Caco-2 (cell line): ENCODE results near the gene FMN1. TPM values are rescaled to one million over a fixed set of nuclear protein-coding genes. Genes with fewer than 3 reads are reported as not detected.

ENCODE experiments used
- BruUV-seq: library from RNA; stranded (reverse); fragments of 400-500 nt; replicated peaks from 2 replicates; lab custom pipeline; 2021; lab: Mats Ljungman, UMichigan
- CTCF ChIA-PET: fragments of 300-600 bp; sonication (Branson Sonifier 250); formaldehyde crosslinking; loops from one replicate; lab custom pipeline; 2022; ENCODE audit warnings: antibody characterized with exemption; lab: Charles Lee
- POLR2A ChIA-PET: fragments of 300-600 bp; sonication (Branson Sonifier 250); formaldehyde crosslinking; loops from one replicate; lab custom pipeline; 2022; ENCODE audit warnings: antibody characterized with exemption; lab: Charles Lee
- DNase-seq, 2 experiments: peaks; one replicate each; pipeline versions ENCODE4 v3.0.0 to v3.0.0-alpha.2; 2020 to 2022
- H3K27me3 ChIP-seq: replicated peaks from 2 replicates; pipeline ENCODE4 v1.6.0; 2011; ENCODE audit warnings: low read length; ENCODE audit not compliant: control insufficient read depth, insufficient read depth
- H3K36me3 ChIP-seq: 2 replicates; pipeline ENCODE4 v1.5.1; 2011; ENCODE audit warnings: low read length; ENCODE audit not compliant: control insufficient read depth, insufficient read depth
- H3K4me1 ChIP-seq: fragments of 250-450 bp; sonication (Bioruptor Pico); 2 replicates; pipeline ENCODE4 v1.5.1; 2020; ENCODE audit warnings: mild to moderate bottlenecking
- H3K4me3 ChIP-seq: 2 replicates; pipeline ENCODE4 v1.5.1; 2011; ENCODE audit warnings: low read depth, mild to moderate bottlenecking, control low read depth, low read length
- H3K9me3 ChIP-seq: fragments of 250-450 bp; sonication (Bioruptor Pico); 2 replicates; pipeline ENCODE4 v1.5.1; 2020; ENCODE audit warnings: mild to moderate bottlenecking, moderate library complexity
- H3K27ac Mint-ChIP-seq: one replicate; pipeline ENCODE4 v1.8.0; 2022; ENCODE audit warnings: mixed read lengths; ENCODE audit not compliant: unreplicated experiment
- H3K27me3 Mint-ChIP-seq: one replicate; pipeline ENCODE4 v1.8.0; 2022; ENCODE audit warnings: mixed read lengths; ENCODE audit not compliant: insufficient read depth, unreplicated experiment
- H3K36me3 Mint-ChIP-seq: one replicate; pipeline ENCODE4 v1.8.0; 2022; ENCODE audit warnings: mild to moderate bottlenecking, mixed read lengths; ENCODE audit not compliant: insufficient read depth, unreplicated experiment
- H3K4me1 Mint-ChIP-seq: one replicate; pipeline ENCODE4 v1.8.0; 2022; ENCODE audit warnings: low read depth, mixed read lengths; ENCODE audit not compliant: unreplicated experiment
- H3K4me3 Mint-ChIP-seq: one replicate; pipeline ENCODE4 v1.8.0; 2022; ENCODE audit warnings: mild to moderate bottlenecking, moderate library complexity, mixed read lengths; ENCODE audit not compliant: unreplicated experiment
- H3K9me3 Mint-ChIP-seq: one replicate; pipeline ENCODE4 v1.8.0; 2022; ENCODE audit warnings: mixed read lengths; ENCODE audit not compliant: unreplicated experiment
- intact Hi-C: fragments of 100-400 bp; cut with micrococcal nuclease; formaldehyde crosslinking; loops from one replicate; pipeline ENCODE4 v1.10.0; 2022; ENCODE audit not compliant: unreplicated experiment
- total RNA-seq: library from RNA; stranded (reverse); gene quantifications from 2 replicates; pipeline ENCODE4 v1.2.3, GENCODE V29; 2022
- TF ChIP-seq, protein P1 (sequence below), 2 experiments: fragments of 200-600 bp in 1 of 2; IDR thresholded peaks; 1 replicate in 1 of 2; 2 replicates in 1 of 2; pipeline versions ENCODE4 v1.5.1 to v1.8.0; 2011 to 2022; ENCODE audit warnings: antibody characterized with exemption in 1 of 2, control low read depth in 1 of 2, inconsistent platforms in 1 of 2, low read depth in 1 of 2, low read length in 1 of 2, mild to moderate bottlenecking in 1 of 2, moderate library complexity in 1 of 2; ENCODE audit not compliant: insufficient read depth in 1 of 2, severe bottlenecking in 1 of 2, unreplicated experiment in 1 of 2

FMN1 gene
- total RNA-seq, 1 experiment from 2014 or later, result 1.6 TPM

DNA sequence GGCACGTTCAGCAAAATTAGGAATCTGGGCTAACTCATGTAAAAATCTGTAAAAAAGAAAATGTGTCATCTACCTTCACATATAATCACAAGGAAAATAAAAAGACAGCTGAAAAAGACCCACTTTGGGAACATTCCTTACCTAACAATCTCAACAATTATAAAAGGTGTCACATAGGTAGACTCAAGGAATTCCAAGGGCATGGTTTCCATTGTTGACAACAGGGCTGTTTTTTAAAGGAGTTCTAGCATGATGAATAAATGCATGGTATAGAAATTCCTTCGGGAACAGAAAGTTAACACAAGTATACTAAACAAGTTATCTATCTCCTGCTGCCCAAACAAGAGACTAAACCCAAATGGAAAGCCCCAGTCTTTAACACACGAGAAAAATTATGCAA is 292.5 kb downstream of the FMN1 start:
- Histone ChIP-seq H3K4me1 (no peaks in the 10 kb centered on the region), H3K4me3 (no peak overlapping the region), H3K27me3 (no peaks in the 10 kb centered on the region; the same call in 1 of the 2 replicates), H3K9me3 (no peaks in the 10 kb centered on the region), H3K36me3 (no peaks in the 10 kb centered on the region)
- no peaks in the 10 kb centered on the region for H3K36me3 Mint-ChIP-seq
- peaks cover 16% of the 10 kb centered on the region for H3K27me3 Mint-ChIP-seq
- H3K9me3 Mint-ChIP-seq, result no peaks in the 10 kb centered on the region
- no TSS peak for BruUV-seq
- no peaks in the 10 kb centered on the region for H3K4me1 Mint-ChIP-seq
- intact Hi-C loops, result no loop called here
- TF ChIP-seq, protein P1, sequence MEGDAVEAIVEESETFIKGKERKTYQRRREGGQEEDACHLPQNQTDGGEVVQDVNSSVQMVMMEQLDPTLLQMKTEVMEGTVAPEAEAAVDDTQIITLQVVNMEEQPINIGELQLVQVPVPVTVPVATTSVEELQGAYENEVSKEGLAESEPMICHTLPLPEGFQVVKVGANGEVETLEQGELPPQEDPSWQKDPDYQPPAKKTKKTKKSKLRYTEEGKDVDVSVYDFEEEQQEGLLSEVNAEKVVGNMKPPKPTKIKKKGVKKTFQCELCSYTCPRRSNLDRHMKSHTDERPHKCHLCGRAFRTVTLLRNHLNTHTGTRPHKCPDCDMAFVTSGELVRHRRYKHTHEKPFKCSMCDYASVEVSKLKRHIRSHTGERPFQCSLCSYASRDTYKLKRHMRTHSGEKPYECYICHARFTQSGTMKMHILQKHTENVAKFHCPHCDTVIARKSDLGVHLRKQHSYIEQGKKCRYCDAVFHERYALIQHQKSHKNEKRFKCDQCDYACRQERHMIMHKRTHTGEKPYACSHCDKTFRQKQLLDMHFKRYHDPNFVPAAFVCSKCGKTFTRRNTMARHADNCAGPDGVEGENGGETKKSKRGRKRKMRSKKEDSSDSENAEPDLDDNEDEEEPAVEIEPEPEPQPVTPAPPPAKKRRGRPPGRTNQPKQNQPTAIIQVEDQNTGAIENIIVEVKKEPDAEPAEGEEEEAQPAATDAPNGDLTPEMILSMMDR (IDR thresholded peaks at IDR 0.05; ENCODE audit: insufficient read depth in 1 of 2, low read depth in 1 of 2, low read length in 1 of 2, severe bottlenecking in 1 of 2, unreplicated experiment in 1 of 2), result no peak
- no peak overlapping the region for H3K27ac Mint-ChIP-seq
- no peak overlapping the region for H3K4me3 Mint-ChIP-seq
- DNase-seq, result no peak
- ChIA-PET CTCF (no interaction called here), POLR2A (no interaction called here)

DNA sequence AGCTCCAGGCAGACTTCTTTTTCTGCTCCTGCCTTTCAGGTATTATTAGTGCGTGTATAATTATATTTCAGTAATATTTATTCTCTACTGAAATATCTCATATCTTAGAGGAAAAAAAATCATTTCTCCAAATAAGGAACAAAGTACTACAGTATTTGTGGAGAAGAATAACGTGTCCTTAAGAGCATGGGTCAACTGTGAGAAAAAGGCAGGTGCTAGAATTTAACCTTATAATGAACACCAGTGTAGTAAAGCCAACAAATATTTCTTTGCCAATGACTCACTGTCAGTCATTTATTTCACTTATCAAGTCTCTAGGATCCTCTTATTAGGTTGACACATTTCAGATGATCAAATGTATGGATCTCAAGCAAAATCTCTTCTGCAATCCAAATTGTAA is 293.3 kb downstream of the FMN1 start:
- H3K4me1 Mint-ChIP-seq, result no peaks in the 10 kb centered on the region
- Histone ChIP-seq H3K4me1 (no peaks in the 10 kb centered on the region), H3K9me3 (no peaks in the 10 kb centered on the region), H3K36me3 (no peaks in the 10 kb centered on the region), H3K4me3 (no peak overlapping the region), H3K27me3 (no peaks in the 10 kb centered on the region)
- peaks cover 16% of the 10 kb centered on the region for H3K27me3 Mint-ChIP-seq
- no TSS peak for BruUV-seq
- POLR2A ChIA-PET, result no interaction called here
- no peak overlapping the region for H3K27ac Mint-ChIP-seq
- intact Hi-C loops, result no loop called here
- CTCF ChIA-PET, result no interaction called here
- no peaks in the 10 kb centered on the region for H3K36me3 Mint-ChIP-seq
- TF ChIP-seq, protein P1 (IDR thresholded peaks at IDR 0.05; ENCODE audit: insufficient read depth in 1 of 2, low read depth in 1 of 2, low read length in 1 of 2, severe bottlenecking in 1 of 2, unreplicated experiment in 1 of 2), result no peak
- H3K4me3 Mint-ChIP-seq, result no peak overlapping the region
- no peak for DNase-seq
- H3K9me3 Mint-ChIP-seq, result no peaks in the 10 kb centered on the region

DNA sequence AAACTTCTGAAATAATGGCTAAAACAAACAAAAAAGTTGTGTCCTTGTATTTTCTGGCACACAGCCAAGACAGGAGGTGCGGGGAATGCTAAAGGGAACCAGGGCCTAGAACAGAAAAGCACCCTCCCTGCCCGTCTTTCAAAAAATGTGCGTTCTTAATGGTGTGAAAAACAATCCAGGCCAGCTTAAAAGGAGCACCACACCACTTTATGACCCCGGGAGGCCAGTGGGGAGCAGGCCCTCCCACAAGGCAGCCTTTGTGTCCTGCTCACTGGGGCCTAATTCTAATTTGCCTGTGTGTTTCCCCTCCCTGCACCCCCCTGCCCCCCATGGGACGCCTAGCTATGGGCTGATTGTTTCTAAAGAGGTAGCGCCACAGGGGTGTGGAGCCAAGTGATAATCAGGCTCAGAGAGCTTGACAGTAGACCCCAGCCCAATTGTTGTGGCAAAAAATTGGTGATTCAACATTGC is 295.4 kb downstream of the FMN1 start:
- H3K4me1 Mint-ChIP-seq, result no peaks in the 10 kb centered on the region
- H3K27ac Mint-ChIP-seq, result no peak overlapping the region
- no peak overlapping the region for H3K4me3 Mint-ChIP-seq
- no peak overlapping the region for H3K4me3 ChIP-seq
- no peaks in the 10 kb centered on the region for H3K36me3 Mint-ChIP-seq
- POLR2A ChIA-PET, result no interaction called here
- H3K9me3 Mint-ChIP-seq, result no peaks in the 10 kb centered on the region
- H3K27me3 ChIP-seq, result no peaks in the 10 kb centered on the region
- DNase-seq, result no peak
- TF ChIP-seq, protein P1 (IDR thresholded peaks at IDR 0.05; ENCODE audit: insufficient read depth in 1 of 2, low read depth in 1 of 2, low read length in 1 of 2, severe bottlenecking in 1 of 2, unreplicated experiment in 1 of 2), result no peak
- H3K27me3 Mint-ChIP-seq, result peaks cover 15% of the 10 kb centered on the region
- intact Hi-C loops, result no loop called here
- H3K9me3 ChIP-seq, result no peaks in the 10 kb centered on the region
- no peaks in the 10 kb centered on the region for H3K36me3 ChIP-seq
- CTCF ChIA-PET, result interaction anchor here (0.9 to 1.0 kb wide), 2 partner anchors 37 kb away, joined by 3 read pairs; no protein-coding TSS in a partner anchor
- BruUV-seq, result no TSS peak
- no peaks in the 10 kb centered on the region for H3K4me1 ChIP-seq
